Right lobe of liver (tissue), 6 donors: ENCODE data around the gene NFIA. TPM values are rescaled to one million over a fixed set of nuclear protein-coding genes. Genes with fewer than 3 reads are reported as not detected.

Source experiments
- ATAC-seq, 4 donors: fragments of 200-7000 bp; cut with Tn5 transposase; one replicate each; pipeline ENCODE4 v1.9.1; 2020; ENCODE audit warnings: mild to moderate bottlenecking in 4 of 4, moderate library complexity in 4 of 4
- DNase-seq, 3 donors: peaks; one replicate each; pipeline ENCODE4 v3.0.0-alpha.2; 2020
- H3K27ac ChIP-seq, 3 donors: fragments of 200-600 bp; one replicate each; pipeline ENCODE4 v1.8.0; 2022
- H3K27me3 ChIP-seq, 2 donors: fragments of 200-600 bp; one replicate each; pipeline ENCODE4 v1.8.0; 2022
- H3K36me3 ChIP-seq, 4 donors: fragments of 200-600 bp; sonication (generic) in 1 of 4; one replicate each; pipeline versions ENCODE4 v1.5.1 to v1.8.0; 2017 to 2022; ENCODE audit warnings: control low read depth in 1 of 4
- H3K4me1 ChIP-seq, 4 donors: fragments of 200-600 bp; sonication (generic) in 1 of 4; one replicate each; pipeline versions ENCODE4 v1.5.1 to v1.8.0; 2017 to 2022; ENCODE audit warnings: control low read depth in 1 of 4
- H3K4me3 ChIP-seq, 3 donors: fragments of 200-600 bp; one replicate each; pipeline ENCODE4 v1.8.0; 2022
- H3K9me3 ChIP-seq, 4 donors: fragments of 200-600 bp; sonication (generic) in 1 of 4; one replicate each; pipeline versions ENCODE4 v1.5.1 to v1.8.0; 2017 to 2022; ENCODE audit warnings: control low read depth in 1 of 4
- POLR2A ChIP-seq: fragments of 450-650 bp; IDR thresholded peaks from one replicate; pipeline ENCODE4 v1.6.1; 2017; ENCODE audit warnings: antibody characterized with exemption, mild to moderate bottlenecking
- WGBS: methylation state at CpG from one replicate; pipeline ENCODE4 v1.1.6; 2018; ENCODE audit warnings: low coverage, low lambda C conversion rate; ENCODE audit not compliant: insufficient coverage; ENCODE audit errors: missing lambda C conversion rate; 5-methylcytosine and 5-hydroxymethylcytosine counted together
- intact Hi-C, 2 donors: fragments of 100-400 bp; cut with DNase I; formaldehyde crosslinking; loops; one replicate each; pipeline versions ENCODE4 v1.11.2 to v1.14.1; 2022
- total RNA-seq, 6 experiments: library from RNA; depleted of rRNA in 2 of 6; stranded (reverse); fragments of >200 nt in 2 of 6; fragmentation: NEBNext Ultra II Directional in 3 of 6; extraction: Animal tissue kit (Norgen Biotek cat#: 25700) in 3 of 6; gene quantifications; one replicate each; pipeline versions ENCODE4 v1.1.0 to v1.2.4, GENCODE V29; 2016 to 2023
- TF ChIP-seq, protein P1 (sequence below), 4 donors: fragments of 200-600 bp in 3 of 4; fragments of 450-650 bp in 1 of 4; IDR thresholded peaks; one replicate each; pipeline versions ENCODE4 v1.5.1 to v1.8.0; 2016 to 2022; ENCODE audit warnings: antibody characterized with exemption in 4 of 4, mild to moderate bottlenecking in 2 of 4
- donor health status: DM: no; HTN: yes; CAD: no.
- donor health status: DM: no; HTN: no; CAD: no.
- donor health status: DM: no; HTN: no; CAD: no.
- donor health status: DM: no; HTN: yes; CAD: no.
- donor health status: DM: no; HTN: yes; CAD: no.

Gene NFIA
- total RNA-seq, 6 experiments from 2014 or later: 36.7 to 97.2 (median 57.9) TPM

DNA sequence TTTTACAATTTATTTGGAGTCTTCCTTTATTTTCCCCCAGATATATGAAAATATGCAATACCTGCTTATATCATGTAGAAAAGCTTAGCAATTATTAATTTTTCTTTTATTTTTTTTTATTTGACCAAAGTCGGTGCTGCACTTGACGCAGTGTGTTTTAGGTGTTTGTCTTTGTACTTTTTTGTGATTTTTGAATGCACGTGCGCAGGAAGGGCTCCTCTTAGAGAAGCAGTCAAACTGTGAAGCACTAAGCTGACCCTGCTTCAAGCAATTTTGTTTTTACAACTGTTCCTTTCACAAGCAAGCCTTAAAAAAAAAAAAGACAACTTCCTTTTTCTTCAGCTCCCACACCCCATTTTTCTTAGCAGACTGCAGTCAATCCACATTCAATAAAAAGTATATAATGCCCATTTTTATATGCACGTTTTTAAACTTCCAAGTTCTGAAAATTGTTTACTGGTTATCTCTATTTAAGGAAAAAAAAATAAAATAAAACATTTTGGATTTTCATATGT, 375.2 kb downstream of the NFIA start:
- Histone ChIP-seq H3K4me1 (peaks cover 0 to 5% (median 2%) of the 10 kb centered on the region in 4 donors), H3K4me3 (no peak overlapping the region), H3K9me3 (no peaks in the 10 kb centered on the region), H3K36me3 (peaks cover 0 to 22% (median 1%) of the 10 kb centered on the region in 4 donors), H3K27ac (no peak overlapping the region), H3K27me3 (no peaks in the 10 kb centered on the region)
- 65% methylated on average over 5 of the region's 5 CpGs for WGBS
- no peak for DNase-seq
- no peak for ATAC-seq
- no peak for TF ChIP-seq POLR2A
- TF ChIP-seq, protein P1, sequence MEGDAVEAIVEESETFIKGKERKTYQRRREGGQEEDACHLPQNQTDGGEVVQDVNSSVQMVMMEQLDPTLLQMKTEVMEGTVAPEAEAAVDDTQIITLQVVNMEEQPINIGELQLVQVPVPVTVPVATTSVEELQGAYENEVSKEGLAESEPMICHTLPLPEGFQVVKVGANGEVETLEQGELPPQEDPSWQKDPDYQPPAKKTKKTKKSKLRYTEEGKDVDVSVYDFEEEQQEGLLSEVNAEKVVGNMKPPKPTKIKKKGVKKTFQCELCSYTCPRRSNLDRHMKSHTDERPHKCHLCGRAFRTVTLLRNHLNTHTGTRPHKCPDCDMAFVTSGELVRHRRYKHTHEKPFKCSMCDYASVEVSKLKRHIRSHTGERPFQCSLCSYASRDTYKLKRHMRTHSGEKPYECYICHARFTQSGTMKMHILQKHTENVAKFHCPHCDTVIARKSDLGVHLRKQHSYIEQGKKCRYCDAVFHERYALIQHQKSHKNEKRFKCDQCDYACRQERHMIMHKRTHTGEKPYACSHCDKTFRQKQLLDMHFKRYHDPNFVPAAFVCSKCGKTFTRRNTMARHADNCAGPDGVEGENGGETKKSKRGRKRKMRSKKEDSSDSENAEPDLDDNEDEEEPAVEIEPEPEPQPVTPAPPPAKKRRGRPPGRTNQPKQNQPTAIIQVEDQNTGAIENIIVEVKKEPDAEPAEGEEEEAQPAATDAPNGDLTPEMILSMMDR (IDR thresholded peaks at IDR 0.05): no peak
- intact Hi-C loops: loop anchor here in 1 of 2 donors (10.0 kb wide), 1 partner anchor 413 kb away; no protein-coding TSS in a partner anchor

DNA sequence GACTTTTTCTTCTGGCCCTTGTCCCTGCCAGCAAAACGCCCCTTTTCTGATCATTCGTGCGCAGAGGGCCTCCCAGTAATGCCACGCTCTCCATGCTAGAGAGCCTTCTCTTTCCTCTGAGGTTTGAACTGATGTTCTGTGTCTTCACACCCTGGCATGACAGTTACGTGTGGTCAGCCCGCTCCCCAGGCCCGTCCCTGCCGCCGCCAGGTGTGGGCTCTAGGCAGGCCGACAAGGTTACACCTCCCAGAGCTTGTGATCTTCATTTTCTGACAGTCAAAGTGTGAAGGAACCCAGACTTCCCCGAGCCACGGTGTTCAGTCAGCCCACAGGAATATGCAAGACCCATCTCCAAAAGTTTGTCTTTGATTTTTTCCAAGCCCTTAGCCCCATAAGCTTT, 377.0 kb downstream of the NFIA start:
- Histone ChIP-seq H3K36me3 (peaks cover 0 to 22% (median 1%) of the 10 kb centered on the region in 4 donors), H3K4me3 (no peak overlapping the region), H3K9me3 (no peaks in the 10 kb centered on the region), H3K4me1 (no peaks in the 10 kb centered on the region), H3K27ac (no peak overlapping the region), H3K27me3 (no peaks in the 10 kb centered on the region)
- intact Hi-C loops: loop anchor here in 1 of 2 donors (10.0 kb wide), 1 partner anchor 415 kb away; no protein-coding TSS in a partner anchor
- peak in 3 of 4 donors; percentile 14 to 35 (median 31) for ATAC-seq
- TF ChIP-seq, protein P1 (IDR thresholded peaks at IDR 0.05): no peak
- TF ChIP-seq POLR2A: no peak
- no peak for DNase-seq
- 96% methylated on average over 10 of the region's 12 CpGs for WGBS

DNA sequence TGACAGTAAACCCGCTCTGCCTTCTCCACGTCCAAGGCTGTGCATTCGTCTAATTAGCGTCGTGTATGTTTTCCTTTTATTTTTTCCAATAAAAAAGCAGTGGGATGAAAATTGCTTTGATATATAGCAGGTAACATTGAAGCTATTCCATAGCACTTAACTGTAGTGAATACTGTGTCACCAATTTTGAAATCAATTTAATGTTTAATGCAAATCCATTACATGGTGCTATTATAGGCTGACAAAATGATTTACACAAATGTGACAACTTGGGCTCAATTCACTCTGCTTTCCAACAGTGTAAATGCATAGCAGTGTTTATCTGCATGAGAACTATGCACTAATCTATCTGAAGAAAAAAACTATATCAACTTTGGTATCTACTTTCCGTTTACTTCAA, 377.8 kb downstream of the NFIA start:
- DNase-seq (no peak), ATAC-seq (no peak)
- Histone ChIP-seq H3K27me3 (no peaks in the 10 kb centered on the region), H3K4me1 (no peaks in the 10 kb centered on the region), H3K9me3 (no peaks in the 10 kb centered on the region), H3K36me3 (peaks cover 0 to 22% (median 1%) of the 10 kb centered on the region in 4 donors), H3K4me3 (no peak overlapping the region), H3K27ac (no peak overlapping the region)
- WGBS: 95% methylated on average over 6 of the region's 6 CpGs
- intact Hi-C loops: no loop called here
- no peak for TF ChIP-seq POLR2A
- TF ChIP-seq, protein P1 (IDR thresholded peaks at IDR 0.05): no peak

DNA sequence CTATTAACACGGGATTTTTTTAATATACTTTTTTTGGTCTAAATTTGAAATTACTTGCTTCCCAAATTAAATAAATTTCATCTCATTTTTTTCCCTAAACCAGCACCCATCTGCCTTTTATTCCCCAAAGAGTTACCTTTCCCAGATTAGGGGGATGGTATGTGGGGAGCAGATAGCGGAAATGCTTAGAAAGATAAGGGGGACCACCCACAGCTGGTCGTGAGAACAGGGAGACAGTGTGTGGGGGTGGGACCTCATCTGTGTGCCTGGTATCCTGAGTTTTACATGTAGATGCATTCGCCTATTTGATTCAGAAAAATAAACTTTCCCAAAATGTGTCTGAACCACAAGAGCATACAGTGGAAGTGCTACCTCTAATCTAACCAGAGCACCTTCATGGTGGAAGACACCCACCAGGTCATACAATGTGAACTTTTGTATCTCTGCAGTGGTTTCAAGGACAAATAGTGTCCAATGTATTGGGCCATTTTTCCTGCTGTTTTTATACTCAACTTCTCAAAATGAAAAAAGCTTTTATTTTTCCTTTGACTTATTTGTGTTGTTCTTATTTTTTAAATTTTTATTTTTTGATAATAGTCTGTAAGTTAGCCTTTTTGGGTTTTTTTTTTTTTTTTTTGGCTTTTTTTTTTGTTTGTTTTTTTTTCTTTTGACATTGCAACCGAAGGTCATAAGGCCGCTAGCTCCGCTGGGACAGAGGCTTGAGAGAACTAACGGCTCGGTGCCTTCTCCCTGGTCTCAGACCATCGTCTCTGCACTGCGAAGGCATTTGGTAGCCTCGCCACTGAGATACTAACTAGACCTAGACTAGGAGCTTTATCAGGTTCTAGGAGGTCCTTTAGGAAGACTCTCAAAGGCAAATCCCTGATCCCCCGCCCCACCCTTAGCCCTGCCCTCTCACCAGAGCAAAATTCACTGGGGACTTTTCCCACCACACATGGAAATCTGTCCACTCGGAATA, 379.3 kb downstream of the NFIA start:
- H3K9me3 ChIP-seq: no peaks in the 10 kb centered on the region
- H3K4me1 ChIP-seq: no peaks in the 10 kb centered on the region
- no peak overlapping the region for H3K27ac ChIP-seq
- no peak overlapping the region for H3K4me3 ChIP-seq
- intact Hi-C loops: no loop called here
- 85% methylated on average over 10 of the region's 14 CpGs for WGBS
- no peak for ATAC-seq
- TF ChIP-seq, protein P1 (IDR thresholded peaks at IDR 0.05): no peak
- no peak for TF ChIP-seq POLR2A
- peaks cover 0 to 6% (median 1%) of the 10 kb centered on the region in 4 donors for H3K36me3 ChIP-seq
- DNase-seq: no peak
- no peaks in the 10 kb centered on the region for H3K27me3 ChIP-seq
